Stimulated activated naive CD4-positive, alpha-beta T cell treated with Interleukin-2 at 50 U/mL for 16 hours (primary cell): ENCODE measurements around the gene ZNF451.

ENCODE experiments used
- DNase-seq: peaks from one replicate; lab custom pipeline; 2025; lab: John Stamatoyannopoulos, UW

Gene ZNF451

GRCh38 chr6:57205550-57206328 lies 115.8 kb downstream of the ZNF451 start:
- DNase-seq = no peak

GRCh38 chr6:57207141-57207540 lies 117.2 kb downstream of the ZNF451 start:
- no peak for DNase-seq

DNA sequence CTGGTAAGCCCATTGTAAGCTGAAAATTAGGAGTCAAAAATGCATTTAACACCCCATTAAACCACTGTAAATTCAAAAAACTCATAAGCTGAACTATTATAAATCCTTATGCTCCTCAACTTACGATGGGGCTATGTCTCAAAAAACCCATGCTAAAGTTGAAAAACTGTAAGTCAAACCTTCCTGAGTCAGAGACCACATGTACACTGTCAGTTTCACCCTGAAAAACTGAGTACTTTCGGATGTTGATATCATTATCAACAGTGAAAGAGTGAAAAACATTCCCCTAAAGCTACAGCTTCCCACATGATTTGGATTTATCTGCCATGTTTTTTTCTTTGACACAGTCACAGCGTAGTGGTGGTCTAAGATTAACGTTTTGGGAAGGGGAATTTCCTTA lies 117.9 kb downstream of the ZNF451 start:
- DNase-seq = no peak

GRCh38 chr6:57209030-57209429 lies 119.0 kb downstream of the ZNF451 start:
- DNase-seq = no peak

GRCh38 chr6:57210060-57210459 lies 120.1 kb downstream of the ZNF451 start:
- no peak for DNase-seq

DNA sequence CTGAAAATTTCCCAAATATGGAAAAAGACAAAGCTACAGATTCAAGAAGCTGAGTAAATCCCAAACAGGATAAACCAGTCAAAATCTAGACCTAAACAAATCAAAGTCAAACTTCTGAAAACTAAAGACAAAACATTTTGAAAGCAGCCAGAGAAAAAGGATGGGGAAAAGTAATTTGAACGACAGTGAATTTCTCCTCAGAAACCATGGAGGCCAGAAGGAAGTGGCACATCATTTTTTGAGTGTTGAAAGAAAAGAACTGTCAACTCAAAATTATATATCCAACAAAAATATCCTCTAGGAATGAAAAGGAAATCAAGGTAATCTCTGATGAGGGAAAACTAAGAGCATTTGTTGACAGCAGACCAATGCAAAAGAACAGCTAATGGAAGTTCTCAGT lies 125.3 kb downstream of the ZNF451 start:
- DNase-seq = no peak

- DNase-seq = no peak
Observed at GRCh38 chr6:57216235-57217101, 126.5 kb downstream of the ZNF451 start.

DNA sequence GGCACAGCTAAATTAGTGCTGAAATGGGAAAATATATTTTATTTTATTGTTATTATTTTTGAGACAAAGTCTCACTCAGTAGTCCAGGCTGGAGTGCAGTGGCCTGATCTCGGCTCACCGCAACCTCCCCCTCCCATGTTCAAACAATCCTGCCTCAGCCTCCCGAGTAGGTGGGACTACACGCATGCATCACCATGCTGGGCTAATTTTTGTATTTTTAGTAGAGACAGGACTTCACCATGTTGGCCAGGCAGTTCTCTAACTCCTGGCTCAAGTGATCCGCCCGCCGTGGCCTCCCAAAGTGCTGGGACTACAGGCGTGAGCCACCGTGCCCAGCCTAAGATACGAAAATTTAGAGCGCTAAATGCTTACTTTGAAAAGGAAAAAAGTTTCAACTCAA lies 127.3 kb downstream of the ZNF451 start:
- no peak for DNase-seq
